ENCODE measurements around the gene RNF152.

RNF152 gene, protein sequence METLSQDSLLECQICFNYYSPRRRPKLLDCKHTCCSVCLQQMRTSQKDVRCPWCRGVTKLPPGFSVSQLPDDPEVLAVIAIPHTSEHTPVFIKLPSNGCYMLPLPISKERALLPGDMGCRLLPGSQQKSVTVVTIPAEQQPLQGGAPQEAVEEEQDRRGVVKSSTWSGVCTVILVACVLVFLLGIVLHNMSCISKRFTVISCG

GRCh38 chr18:61892683-61893308, at the start of gene RNF152:
Gene RNF152 (minus strand): TSS chr18:61893007. CDS start chr18:61816463, 76,544 bp downstream.
- DNase-seq (ENCODE audit: low read depth in 1 of 2, low spot score in 1 of 2): peak in 1 of 2 donors; percentile 13

DNA sequence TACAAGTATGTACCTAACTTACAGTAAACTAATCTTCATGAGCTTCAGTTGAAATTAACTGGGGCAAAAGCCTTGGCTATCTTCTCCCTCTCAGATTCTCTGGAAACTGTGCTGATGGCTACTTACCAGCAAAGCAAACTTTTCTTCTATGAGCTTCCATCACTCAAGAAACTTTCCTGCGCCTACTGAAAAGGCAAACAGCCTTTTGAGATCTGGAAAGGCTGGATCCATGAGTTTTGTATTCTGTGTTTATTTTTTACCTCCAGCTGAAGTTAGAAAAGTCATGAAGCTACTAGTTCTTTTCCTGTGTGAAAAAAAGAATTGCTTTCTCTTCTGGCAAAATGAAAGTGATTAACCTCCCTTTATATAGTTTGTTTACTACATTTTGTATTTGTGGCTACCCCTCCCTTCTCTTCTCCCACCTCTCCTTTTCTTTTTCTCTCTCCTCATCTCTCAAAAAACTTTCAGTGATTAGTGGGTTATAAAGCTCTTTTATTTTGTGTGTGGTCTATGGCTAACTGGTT, 49.2 kb upstream of the RNF152 start:
- no peak for DNase-seq (ENCODE audit: low read depth in 1 of 2, low spot score in 1 of 2)

GRCh38 chr18:61939046-61939674, 46.4 kb upstream of the RNF152 start:
- no peak for DNase-seq (ENCODE audit: low read depth in 1 of 2, low spot score in 1 of 2)

DNA sequence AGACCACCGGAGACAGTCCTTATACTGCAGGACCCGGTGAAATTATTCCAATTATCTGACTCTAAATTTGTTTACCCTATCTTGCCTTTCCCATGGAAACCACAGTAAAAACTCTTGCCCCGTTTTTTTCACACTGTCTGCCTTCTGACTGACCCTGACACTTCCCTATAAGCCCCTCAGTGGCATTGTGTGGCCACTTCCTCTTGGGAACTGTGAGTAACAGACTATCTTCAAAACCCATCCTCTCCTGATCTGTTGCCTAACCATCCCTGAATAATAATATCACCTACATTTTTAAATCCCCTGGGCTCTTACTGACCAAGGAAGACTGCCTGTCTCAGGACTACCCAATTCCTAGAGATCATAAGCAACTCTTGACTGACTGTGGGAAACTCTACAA, 42.6 kb upstream of the RNF152 start:
- no peak for DNase-seq (ENCODE audit: low read depth in 1 of 2, low spot score in 1 of 2)

GRCh38 chr18:61931654-61932379, 39.0 kb upstream of the RNF152 start:
- DNase-seq (ENCODE audit: low read depth in 1 of 2, low spot score in 1 of 2): no peak

GRCh38 chr18:61929881-61930640, 37.3 kb upstream of the RNF152 start:
- no peak for DNase-seq (ENCODE audit: low read depth in 1 of 2, low spot score in 1 of 2)

GRCh38 chr18:61926532-61926931, 33.7 kb upstream of the RNF152 start:
- DNase-seq (ENCODE audit: low read depth in 1 of 2, low spot score in 1 of 2): peak in 1 of 2 donors; percentile 44

DNA sequence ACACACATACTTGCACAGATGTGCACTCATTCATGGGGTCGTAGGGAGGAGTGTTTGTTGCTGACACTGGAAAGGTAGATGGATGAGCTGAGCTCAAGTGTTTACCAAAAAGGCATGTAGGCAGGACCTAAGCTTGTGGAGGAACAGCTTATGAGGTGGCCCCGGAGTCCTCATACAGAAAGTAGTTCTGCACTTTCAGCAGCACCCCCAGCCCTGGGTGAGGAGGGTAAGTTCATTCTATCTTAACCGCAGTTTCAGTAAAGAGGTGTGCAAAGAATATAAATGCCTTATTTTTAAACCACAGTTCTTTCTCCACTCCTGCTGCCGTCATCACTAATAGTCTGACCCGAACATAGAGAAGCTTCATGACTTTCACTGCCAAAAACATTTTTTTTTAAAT, 31.7 kb upstream of the RNF152 start:
- DNase-seq (ENCODE audit: low read depth in 1 of 2, low spot score in 1 of 2): no peak

DNA sequence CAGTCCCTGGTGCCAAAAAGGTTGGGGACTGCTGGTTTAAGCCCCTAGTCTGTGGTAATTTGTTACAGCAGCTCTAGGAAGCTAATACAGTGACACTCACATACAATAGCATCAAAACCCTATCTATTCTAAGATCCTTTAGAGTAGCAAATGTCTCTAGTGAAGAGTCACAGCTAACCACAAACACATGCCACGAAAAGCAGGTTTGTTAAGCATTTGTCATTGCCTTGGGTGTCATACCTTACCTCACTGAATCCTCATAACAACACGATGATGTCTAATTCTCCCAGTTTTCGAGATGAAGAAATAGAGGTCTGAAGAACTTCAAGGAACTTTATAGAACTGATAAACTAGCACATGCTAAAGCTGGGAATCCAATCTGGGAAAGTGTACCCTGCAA, 29.6 kb upstream of the RNF152 start:
- no peak for DNase-seq (ENCODE audit: low read depth in 1 of 2, low spot score in 1 of 2)

DNA sequence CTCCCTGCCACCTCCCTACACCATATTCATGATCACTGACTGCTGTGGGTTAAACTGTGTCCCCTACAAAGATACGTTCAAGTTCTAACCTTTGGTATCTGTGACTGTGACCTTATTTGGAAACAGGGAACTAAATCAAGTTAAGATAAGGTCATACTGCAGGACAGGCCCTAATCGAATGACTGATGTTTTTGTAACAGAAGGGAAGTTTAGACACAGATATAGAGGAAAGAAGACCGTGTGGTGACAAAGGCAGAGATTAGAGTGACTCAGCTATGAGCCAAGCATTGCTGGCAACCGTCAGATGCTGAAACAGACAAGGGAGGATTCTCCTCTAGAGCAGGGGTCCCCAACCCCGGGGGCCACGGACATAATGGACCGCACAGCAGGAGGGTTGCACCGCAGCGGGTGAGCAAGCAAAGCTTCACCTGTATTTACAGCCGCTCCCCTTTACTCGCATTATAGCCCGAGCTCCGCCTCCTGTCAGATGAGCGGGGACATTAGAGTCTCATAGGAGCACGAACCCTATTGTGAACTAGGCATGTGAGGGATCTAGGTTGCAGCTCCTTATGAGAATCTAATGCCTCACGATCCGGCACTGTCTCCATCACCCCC, 28.9 kb upstream of the RNF152 start:
- no peak for DNase-seq (ENCODE audit: low read depth in 1 of 2, low spot score in 1 of 2)

- DNase-seq (ENCODE audit: low read depth in 1 of 2, low spot score in 1 of 2): no peak
Measured at GRCh38 chr18:61917818-61918217, 25.0 kb upstream of the RNF152 start.

GRCh38 chr18:61912476-61912875, 19.7 kb upstream of the RNF152 start:
- DNase-seq (ENCODE audit: low read depth in 1 of 2, low spot score in 1 of 2): no peak

DNA sequence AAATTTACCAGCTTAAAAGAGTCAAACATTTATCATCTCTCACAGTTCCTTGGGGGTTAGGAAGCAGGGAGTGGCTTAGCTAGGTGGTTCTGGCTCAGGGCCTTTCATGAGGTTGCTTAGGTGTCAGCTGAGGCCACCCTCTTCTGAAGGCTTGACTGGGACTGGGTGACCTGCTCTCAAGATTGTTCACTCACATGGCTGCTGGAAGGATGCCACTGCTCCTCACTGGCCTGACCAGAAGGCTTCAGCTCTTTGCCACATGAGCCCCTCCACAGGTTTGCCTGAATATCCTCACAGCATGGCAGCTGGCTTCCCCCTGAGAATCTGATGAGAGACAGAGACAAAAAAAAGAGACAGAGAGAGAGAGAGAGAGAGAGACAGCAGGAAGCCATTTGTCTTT, 17.3 kb upstream of the RNF152 start:
- DNase-seq (ENCODE audit: low read depth in 1 of 2, low spot score in 1 of 2): no peak

- DNase-seq (ENCODE audit: low read depth in 1 of 2, low spot score in 1 of 2): no peak
Measured at GRCh38 chr18:61908661-61909060, 15.9 kb upstream of the RNF152 start.

DNA sequence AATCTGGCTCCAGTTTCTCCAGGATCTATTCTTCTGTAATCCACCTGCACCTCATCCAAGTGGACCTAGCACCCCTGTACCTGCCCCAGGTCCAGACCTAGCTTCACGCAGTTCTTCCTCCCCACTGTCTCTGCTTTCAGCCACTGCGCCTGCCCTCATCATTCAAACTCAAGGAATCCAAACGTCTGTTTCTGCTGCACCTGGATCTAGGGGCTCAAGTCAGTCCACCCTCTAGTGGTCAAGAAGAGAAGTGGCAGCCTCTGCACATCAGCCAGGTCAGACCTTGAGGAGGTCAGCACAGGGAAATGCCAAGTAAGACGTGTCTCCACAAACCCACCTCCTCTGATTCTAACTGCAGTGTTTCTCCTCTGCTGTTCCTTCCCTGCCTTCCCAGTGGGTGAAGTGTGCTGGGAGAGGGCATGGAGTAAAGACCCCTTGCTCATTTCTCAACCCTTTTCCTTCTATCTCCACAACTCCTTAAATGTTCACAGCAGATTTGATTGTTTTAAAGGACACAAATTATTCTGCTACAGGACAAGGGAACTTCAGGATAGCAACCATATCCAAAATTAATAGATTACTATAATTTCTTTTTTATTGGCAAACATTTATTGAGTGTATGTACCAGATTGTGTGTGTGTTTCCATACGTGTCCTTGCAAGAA, 8.6 kb upstream of the RNF152 start:
- DNase-seq (ENCODE audit: low read depth in 1 of 2, low spot score in 1 of 2): peak in 1 of 2 donors; percentile 33

GRCh38 chr18:61900504-61901281, 7.9 kb upstream of the RNF152 start:
- DNase-seq (ENCODE audit: low read depth in 1 of 2, low spot score in 1 of 2): no peak

GRCh38 chr18:61898640-61899101, 5.9 kb upstream of the RNF152 start:
- DNase-seq (ENCODE audit: low read depth in 1 of 2, low spot score in 1 of 2): no peak

- DNase-seq (ENCODE audit: low read depth in 1 of 2, low spot score in 1 of 2): no peak
Measured at GRCh38 chr18:61896757-61897156, 4.0 kb upstream of the RNF152 start.

- DNase-seq (ENCODE audit: low read depth in 1 of 2, low spot score in 1 of 2): no peak
Measured at GRCh38 chr18:61896118-61896517, 3.3 kb upstream of the RNF152 start.
